Keratinocyte (primary cell): Measurements from ENCODE around the gene IFT52.

Experiments used
- EZH2 ChIP-seq: IDR thresholded peaks from one replicate; pipeline ENCODE4 v1.6.1; 2012; ENCODE audit warnings: inconsistent platforms, mild to moderate bottlenecking, low read length, moderate library complexity
- TF ChIP-seq, protein P1 (sequence below), 3 experiments: IDR thresholded peaks in 1 of 3; conservative IDR thresholded peaks in 1 of 3; optimal IDR thresholded peaks in 1 of 3; 2 replicates in 2 of 3; 3 replicates in 1 of 3; pipeline versions ENCODE3 to v1.5.1; 2011; ENCODE audit warnings: low read length in 3 of 3, mild to moderate bottlenecking in 3 of 3, moderate library complexity in 2 of 3, control low read depth in 1 of 3, inconsistent platforms in 1 of 3; ENCODE audit not compliant: insufficient read depth in 2 of 3; ENCODE audit errors: extremely low read depth in 1 of 3

DNA sequence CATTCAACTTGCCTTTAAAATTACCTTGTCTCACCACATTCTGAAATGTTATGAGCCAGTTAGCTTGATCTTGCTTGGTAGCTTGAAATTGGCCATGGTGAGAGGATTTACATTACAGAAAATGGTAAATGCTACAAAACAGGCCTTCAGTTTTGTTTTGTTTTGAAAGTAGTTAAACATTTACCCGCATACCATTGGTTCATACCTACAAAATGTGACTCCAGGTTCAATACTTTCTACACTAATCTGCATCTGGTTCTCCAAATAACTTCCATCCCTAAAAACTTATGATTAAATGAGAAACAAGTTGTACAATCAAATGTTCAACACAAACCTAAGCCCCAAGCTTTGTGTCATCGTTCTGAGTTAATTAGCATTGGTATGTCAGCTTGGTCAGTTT lies 45.7 kb downstream of the IFT52 start:
- TF ChIP-seq, protein P1, sequence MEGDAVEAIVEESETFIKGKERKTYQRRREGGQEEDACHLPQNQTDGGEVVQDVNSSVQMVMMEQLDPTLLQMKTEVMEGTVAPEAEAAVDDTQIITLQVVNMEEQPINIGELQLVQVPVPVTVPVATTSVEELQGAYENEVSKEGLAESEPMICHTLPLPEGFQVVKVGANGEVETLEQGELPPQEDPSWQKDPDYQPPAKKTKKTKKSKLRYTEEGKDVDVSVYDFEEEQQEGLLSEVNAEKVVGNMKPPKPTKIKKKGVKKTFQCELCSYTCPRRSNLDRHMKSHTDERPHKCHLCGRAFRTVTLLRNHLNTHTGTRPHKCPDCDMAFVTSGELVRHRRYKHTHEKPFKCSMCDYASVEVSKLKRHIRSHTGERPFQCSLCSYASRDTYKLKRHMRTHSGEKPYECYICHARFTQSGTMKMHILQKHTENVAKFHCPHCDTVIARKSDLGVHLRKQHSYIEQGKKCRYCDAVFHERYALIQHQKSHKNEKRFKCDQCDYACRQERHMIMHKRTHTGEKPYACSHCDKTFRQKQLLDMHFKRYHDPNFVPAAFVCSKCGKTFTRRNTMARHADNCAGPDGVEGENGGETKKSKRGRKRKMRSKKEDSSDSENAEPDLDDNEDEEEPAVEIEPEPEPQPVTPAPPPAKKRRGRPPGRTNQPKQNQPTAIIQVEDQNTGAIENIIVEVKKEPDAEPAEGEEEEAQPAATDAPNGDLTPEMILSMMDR (optimal IDR thresholded peaks at IDR 0.05 in 1 of 3, IDR thresholded peaks at IDR 0.05 in 1 of 3, conservative IDR thresholded peaks at IDR 0.05 in 1 of 3; ENCODE audit: extremely low read depth in 1 of 3, insufficient read depth in 2 of 3, low read length in 3 of 3) = no peak
- TF ChIP-seq EZH2 = no peak
